ENCODE measurements around the gene MRPL40. TPM values are rescaled to one million over a fixed set of nuclear protein-coding genes. Genes with fewer than 3 reads are reported as not detected.

The MRPL40 gene
- total RNA-seq, 1 donor from 2014 or later = 24.4 TPM

- no peak for DNase-seq
- Mint-ChIP-seq H3K4me1 (ENCODE audit: low read depth, unreplicated experiment) (peaks cover 8% of the 10 kb centered on the region), H3K4me3 (ENCODE audit: unreplicated experiment) (peak overlapping the region; percentile 71), H3K9me3 (ENCODE audit: unreplicated experiment) (peaks cover 4% of the 10 kb centered on the region), H3K36me3 (ENCODE audit: unreplicated experiment) (no peaks in the 10 kb centered on the region), H3K27ac (ENCODE audit: unreplicated experiment) (no peak overlapping the region), H3K27me3 (ENCODE audit: unreplicated experiment) (peaks cover 2% of the 10 kb centered on the region)
- TF ChIP-seq CTCF (IDR thresholded peaks at IDR 0.05; ENCODE audit: partially characterized antibody, unreplicated experiment) = no peak
Observed at GRCh38 chr22:19477321-19478044, 45.1 kb downstream of the MRPL40 start.

DNA sequence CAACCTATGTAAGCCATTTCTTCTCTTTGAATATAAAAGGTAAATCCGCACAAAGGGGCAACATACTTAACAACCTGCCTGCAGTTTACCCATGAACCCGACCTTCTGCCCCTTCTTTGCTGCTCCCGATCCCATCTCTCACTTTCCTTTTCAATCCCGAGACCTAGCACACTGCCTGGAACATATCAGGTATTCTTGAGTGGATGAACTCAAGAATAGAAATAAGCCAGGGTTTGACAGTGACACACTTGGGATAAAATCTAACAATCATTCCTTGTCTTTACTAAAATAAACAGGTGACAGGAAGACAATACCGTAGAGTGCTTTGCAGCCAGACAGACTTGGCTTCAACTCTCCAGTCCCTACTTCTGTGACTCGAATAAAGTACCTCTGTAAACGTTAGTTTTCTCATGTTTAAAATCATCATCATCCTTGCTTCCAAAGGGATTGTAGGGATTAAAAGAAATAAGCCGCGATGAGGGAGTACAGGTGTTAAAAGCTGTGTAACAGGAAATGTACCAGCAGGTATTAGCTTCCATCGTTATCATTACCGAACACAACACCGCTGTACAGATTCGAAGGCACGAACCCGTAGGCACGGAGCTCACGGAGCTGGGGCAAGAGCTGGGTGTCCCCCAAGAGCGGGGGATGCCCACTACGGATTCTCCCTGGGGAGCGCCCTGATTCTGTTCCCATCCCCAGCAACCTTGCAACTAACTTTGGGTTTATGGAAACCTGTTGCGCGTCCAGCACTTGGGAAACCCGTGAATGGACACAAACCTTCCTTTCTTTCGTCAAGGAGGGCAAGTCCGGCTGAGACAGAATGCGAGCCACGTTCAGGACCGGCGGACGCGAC lies 45.9 kb downstream of the MRPL40 start:
- no peak for DNase-seq
- Mint-ChIP-seq H3K4me3 (ENCODE audit: unreplicated experiment) (peak overlapping the region; percentile 71), H3K4me1 (ENCODE audit: low read depth, unreplicated experiment) (peaks cover 8% of the 10 kb centered on the region), H3K36me3 (ENCODE audit: unreplicated experiment) (no peaks in the 10 kb centered on the region), H3K27me3 (ENCODE audit: unreplicated experiment) (peaks cover 2% of the 10 kb centered on the region), H3K27ac (ENCODE audit: unreplicated experiment) (no peak overlapping the region), H3K9me3 (ENCODE audit: unreplicated experiment) (peaks cover 4% of the 10 kb centered on the region)
- no peak for TF ChIP-seq CTCF (IDR thresholded peaks at IDR 0.05; ENCODE audit: partially characterized antibody, unreplicated experiment)

DNA sequence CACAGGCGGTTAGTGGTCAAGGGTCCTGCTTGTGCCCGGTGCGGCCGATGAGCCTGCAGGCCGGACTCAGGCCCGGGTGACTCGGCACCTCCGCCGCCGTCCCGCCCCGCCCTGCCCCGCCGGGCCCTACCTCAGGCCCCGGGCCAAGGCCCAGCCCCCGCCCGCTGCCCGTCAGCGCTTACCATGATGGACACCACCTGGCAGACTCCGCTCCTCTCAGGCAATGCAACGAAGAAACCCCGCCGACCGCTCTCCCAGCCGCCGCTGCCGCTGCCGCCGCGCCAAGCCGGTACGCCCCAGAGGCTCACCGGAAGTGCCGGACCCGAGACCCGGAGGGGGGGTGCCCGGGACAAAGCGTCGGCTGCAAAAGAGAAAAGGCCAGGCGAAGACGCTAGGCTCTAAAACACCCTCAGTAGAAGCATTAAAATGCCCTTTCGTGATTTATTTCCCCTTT lies 46.6 kb downstream of the MRPL40 start, which contains the start of gene UFD1:
UFD1 (minus strand) TSS at position 293 of the 454 bp plus-strand sequence; CDS start at position 185, 108 bp downstream.
- peak; percentile 79 for DNase-seq
- Mint-ChIP-seq H3K4me3 (ENCODE audit: unreplicated experiment) (peak within 1 kb of the TSS; percentile 94), H3K27me3 (ENCODE audit: unreplicated experiment) (peaks cover 2% of the 10 kb centered on the region), H3K9me3 (ENCODE audit: unreplicated experiment) (peaks cover 4% of the 10 kb centered on the region), H3K36me3 (ENCODE audit: unreplicated experiment) (no peaks in the 10 kb centered on the region), H3K27ac (ENCODE audit: unreplicated experiment) (peak within 1 kb of the TSS; percentile 99), H3K4me1 (ENCODE audit: low read depth, unreplicated experiment) (peaks cover 8% of the 10 kb centered on the region)
- TF ChIP-seq CTCF (IDR thresholded peaks at IDR 0.05; ENCODE audit: partially characterized antibody, unreplicated experiment) = no peak

DNA sequence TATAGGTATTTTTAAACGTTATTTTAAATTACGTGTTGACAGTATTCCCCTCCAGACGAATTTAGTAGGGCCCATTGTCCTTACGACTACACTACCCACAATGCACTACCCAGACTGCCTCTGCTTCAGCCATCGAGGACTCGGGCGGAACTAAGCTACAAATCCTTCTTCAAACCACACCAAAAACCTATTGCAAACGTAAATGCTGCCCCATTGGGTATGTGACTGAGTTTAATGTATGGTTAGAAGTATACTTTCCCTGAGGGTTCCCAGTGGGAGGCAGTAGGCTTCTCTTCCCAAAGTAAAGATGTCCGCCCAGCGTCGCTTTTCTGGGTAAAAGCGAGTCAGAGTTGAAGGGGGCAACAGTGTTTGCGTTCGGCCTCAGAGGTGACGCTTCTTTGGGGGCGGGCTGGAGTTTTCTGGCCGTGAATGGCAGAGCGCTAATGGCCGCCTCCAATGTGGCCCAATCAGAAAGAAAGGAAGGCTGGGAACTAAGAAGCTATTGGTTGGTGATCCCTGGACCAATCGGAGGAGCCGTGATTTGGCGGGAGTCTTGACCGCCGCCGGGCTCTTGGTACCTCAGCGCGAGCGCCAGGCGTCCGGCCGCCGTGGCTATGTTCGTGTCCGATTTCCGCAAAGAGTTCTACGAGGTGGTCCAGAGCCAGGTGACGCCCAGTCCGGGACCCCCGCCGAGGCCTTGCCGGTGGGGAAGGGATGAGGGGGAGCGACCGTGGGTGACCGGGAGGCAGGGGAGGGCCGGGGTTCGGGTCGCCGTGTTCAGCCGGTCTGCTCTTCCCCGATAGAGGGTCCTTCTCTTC lies 47.2 kb downstream of the MRPL40 start, which contains the start of gene CDC45:
CDC45 (plus strand) TSS at position 566 of the 818 bp plus-strand sequence; CDS start at position 615, 49 bp downstream.
- H3K4me1 Mint-ChIP-seq (ENCODE audit: low read depth, unreplicated experiment) = peaks cover 8% of the 10 kb centered on the region
- TF ChIP-seq CTCF (IDR thresholded peaks at IDR 0.05; ENCODE audit: partially characterized antibody, unreplicated experiment) = no peak
- H3K9me3 Mint-ChIP-seq (ENCODE audit: unreplicated experiment) = peaks cover 4% of the 10 kb centered on the region
- peaks cover 2% of the 10 kb centered on the region for H3K27me3 Mint-ChIP-seq (ENCODE audit: unreplicated experiment)
- H3K27ac Mint-ChIP-seq (ENCODE audit: unreplicated experiment) = peak within 1 kb of the TSS; percentile 99
- peak within 1 kb of the TSS; percentile 94 for H3K4me3 Mint-ChIP-seq (ENCODE audit: unreplicated experiment)
- no peaks in the 10 kb centered on the region for H3K36me3 Mint-ChIP-seq (ENCODE audit: unreplicated experiment)
- peak; percentile 90 for DNase-seq

All from glutamatergic neuron (in vitro differentiated cells).